B cell (primary cell): ENCODE measurements around the gene DNAJB12.

Experiments
- CTCF ChIP-seq: fragments of 200-600 bp; IDR thresholded peaks from one replicate; pipeline ENCODE4 v1.8.0; 2022; ENCODE audit warnings: antibody characterized with exemption, mild to moderate bottlenecking
- EZH2 ChIP-seq: IDR thresholded peaks from 2 replicates; pipeline ENCODE4 v1.6.1; 2012; ENCODE audit warnings: borderline replicate concordance, low read depth, mild to moderate bottlenecking, moderate library complexity, low read length; ENCODE audit not compliant: insufficient read depth, poor library complexity, severe bottlenecking

DNA sequence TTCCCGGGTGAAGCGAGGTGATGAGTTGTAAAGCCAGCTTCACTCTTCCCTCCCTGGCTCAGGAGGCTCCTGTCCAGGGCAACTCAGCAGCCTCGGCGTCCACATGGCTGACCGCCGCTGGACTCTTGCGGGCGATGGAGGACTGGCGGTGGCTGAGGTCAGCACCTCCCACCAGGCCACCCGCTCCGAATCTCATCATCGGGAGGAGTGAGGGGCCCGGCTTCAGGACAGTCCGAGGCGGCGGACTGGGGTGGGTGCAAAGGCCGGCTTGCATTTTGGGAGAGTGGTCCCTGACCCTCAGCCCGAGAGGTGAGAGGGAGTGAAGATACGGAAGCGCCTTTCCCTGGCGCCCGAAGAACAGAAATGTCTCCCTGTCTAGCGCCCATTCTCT lies 759 bp downstream of the DNAJB12 start:
- TF ChIP-seq EZH2 (no peak), CTCF (no peak)
